PC-9 (cell line): ENCODE data around the gene RBBP4.

Source experiments
- EZH2 ChIP-seq: fragments of 200-600 bp; sonication (generic); IDR thresholded peaks from 2 replicates; pipeline ENCODE4 v1.8.0; 2017; ENCODE audit warnings: antibody characterized with exemption, low read depth
- TF ChIP-seq, protein P1 (sequence below): fragments of 200-600 bp; sonication (generic); conservative IDR thresholded peaks from 2 replicates; pipeline ENCODE4 v1.6.1; 2017; ENCODE audit warnings: mixed run types, antibody characterized with exemption, mild to moderate bottlenecking, moderate library complexity

DNA sequence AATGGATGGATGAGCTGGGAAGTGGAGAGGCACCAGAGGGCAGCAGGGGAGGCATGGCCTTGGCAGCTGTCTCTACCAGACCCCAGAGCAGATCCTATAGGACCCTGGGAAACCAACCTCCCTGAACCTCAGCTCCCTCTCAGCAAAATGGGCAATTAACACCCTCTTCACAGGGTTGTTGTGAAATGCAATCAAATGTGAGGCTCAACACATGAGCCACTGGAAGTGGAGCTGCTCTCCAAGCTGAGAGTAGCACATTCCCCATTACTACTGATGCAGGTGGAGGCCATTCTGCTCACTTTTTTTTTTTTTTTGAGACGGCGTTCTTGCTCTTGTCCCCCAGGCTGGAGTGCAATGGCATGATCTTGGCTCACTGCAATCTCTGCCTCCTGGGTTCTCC is 58.1 kb downstream of the RBBP4 start:
- no peak for TF ChIP-seq EZH2
- TF ChIP-seq, protein P1, sequence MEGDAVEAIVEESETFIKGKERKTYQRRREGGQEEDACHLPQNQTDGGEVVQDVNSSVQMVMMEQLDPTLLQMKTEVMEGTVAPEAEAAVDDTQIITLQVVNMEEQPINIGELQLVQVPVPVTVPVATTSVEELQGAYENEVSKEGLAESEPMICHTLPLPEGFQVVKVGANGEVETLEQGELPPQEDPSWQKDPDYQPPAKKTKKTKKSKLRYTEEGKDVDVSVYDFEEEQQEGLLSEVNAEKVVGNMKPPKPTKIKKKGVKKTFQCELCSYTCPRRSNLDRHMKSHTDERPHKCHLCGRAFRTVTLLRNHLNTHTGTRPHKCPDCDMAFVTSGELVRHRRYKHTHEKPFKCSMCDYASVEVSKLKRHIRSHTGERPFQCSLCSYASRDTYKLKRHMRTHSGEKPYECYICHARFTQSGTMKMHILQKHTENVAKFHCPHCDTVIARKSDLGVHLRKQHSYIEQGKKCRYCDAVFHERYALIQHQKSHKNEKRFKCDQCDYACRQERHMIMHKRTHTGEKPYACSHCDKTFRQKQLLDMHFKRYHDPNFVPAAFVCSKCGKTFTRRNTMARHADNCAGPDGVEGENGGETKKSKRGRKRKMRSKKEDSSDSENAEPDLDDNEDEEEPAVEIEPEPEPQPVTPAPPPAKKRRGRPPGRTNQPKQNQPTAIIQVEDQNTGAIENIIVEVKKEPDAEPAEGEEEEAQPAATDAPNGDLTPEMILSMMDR: no peak
